IPS-NIHi11 (cell line): Measurements from ENCODE around the gene RNF215.
"Not testable (repeated sequence)": the region's sequence is repeated elsewhere in the genome, so short reads cannot be mapped to it uniquely, and the experiment has no call there.

ENCODE experiments used
- DNase-seq: peaks from one replicate; pipeline ENCODE4 v3.0.0; 2012; ENCODE audit warnings: mixed read lengths, low spot score

Gene RNF215

DNA sequence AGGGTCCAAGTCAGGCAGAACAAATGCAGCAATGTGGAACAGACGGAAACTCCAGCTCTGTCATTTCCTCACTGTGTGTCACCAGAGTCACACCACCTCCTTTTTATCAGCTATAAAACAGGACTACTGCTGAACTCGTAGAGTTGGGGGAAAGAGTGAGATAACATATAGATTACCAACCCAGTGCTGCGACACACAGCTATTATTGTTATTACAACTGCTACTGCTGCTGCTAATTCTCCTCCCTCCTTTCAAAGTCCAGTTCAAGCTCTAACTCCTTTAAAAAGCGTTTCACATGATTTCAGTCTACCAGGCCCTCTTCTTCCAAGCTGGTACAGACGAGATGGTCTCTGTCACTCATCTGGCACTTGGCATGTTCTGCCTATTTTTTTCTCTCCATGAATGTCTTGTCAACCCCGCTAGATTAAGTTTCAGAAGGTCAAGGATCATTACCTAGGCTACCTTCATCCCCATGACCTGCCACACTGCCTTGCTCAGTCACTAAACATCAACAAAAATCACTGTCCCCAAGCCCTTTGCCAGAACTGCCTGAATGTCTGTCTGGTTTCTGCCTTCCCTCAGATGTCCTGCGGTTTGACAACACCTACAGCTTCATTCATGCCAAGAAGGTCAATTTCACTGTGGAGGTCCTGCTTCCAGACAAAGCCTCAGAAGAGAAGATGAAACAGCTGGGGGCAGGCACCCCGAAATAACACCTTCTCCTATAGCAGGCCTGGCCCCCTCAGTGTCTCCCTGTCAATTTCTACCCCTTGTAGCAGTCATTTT is 34.7 kb upstream of the RNF215 start:
- no peak for DNase-seq

DNA sequence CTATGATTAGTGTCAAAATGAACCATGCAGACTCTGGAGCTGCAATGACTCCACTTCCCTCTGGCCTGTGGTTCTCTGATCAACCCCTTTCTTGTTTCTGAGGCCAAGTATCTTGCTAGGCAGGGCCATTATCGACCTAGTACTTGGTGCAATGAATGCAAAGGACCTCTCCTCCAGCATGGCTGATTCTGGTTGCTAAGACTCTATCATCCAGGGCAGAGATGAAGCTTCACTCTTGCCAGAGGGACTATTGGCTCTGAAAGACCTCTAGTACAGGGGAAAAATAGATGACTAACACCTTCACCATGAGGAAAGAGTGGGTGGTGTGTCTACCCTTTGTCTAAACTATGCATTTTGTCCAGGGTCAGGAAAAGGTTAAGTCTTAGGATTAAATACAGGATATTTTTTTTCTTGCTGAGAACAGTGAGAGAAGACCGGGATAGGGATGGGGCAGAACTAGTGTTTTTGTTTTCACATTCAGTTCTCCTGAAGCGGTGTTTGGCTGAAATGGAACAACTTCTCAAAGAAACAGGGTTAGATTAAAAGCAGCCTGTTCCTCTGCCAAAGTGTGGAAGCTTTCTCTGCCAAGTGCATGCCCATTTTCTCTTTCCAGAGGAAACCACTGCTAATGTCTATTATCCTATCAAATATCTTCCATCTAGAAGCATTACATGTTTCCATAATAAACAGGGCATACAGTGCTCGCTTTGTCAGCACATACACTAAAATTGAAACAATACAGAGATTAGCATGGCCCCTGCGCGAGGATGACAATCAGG is 33.3 kb upstream of the RNF215 start:
- no peak for DNase-seq

DNA sequence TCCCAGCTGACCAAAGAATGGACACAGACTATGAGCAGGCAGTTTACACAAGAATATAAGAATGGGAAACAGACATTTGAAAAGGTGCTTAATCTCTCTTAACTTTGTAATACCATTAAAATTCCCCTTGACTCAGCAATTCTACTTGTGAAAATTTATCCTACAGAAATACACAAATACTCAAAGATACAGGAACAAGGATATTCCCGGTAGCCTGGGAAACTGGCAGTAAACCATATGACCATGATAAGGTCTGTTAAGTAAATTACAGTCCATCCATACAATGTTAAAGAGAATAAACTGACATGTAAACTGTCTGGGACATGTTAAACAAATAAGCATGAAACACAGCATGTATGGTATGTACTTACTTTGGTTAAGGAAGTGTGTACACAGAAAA is 29.6 kb upstream of the RNF215 start:
- DNase-seq = no peak

DNA sequence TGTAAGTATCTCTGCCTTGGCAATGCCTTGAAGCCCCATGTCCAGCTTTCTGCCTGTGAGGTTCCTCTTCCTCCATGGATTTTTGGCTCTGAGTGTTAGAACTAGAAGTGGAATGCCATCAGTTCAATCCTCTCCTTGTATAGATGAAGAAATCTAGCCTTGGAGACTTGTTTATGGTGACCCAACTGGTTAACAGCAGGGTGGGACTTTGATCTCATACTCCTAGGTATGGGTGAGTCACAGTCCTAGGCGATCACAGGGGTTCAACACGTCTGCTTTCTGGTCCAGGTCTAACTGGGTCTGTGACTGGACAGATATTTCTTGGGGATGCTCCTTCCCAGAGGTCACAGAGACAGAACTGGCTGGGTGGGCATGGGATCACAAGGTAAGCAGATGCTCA is 29.2 kb upstream of the RNF215 start:
- DNase-seq = no peak

DNA sequence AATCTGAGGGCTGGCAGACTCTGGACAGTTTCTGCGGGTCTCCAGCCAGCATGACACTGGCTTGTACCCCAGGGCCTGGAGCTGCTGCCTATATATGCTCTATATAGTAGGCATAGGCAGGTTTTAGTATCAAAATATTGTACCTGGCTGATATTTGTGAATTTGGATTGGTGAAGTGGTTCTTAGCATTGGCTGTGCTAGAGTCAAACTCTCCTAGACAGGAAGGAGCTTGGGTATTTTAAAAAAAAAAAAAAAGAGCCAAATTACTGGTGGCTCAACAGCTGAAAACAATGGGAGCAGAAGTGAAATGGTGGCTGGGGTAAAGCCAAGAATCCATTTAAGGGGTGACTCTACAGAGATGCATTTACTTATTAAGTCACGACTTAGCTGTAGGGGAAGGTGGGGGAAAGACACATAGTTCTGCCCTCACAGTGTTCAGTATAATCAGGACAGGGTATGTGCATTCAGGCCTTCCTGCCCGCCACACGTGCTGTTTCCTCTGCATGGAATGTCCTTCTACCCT is 27.4 kb upstream of the RNF215 start:
- DNase-seq = no peak

DNA sequence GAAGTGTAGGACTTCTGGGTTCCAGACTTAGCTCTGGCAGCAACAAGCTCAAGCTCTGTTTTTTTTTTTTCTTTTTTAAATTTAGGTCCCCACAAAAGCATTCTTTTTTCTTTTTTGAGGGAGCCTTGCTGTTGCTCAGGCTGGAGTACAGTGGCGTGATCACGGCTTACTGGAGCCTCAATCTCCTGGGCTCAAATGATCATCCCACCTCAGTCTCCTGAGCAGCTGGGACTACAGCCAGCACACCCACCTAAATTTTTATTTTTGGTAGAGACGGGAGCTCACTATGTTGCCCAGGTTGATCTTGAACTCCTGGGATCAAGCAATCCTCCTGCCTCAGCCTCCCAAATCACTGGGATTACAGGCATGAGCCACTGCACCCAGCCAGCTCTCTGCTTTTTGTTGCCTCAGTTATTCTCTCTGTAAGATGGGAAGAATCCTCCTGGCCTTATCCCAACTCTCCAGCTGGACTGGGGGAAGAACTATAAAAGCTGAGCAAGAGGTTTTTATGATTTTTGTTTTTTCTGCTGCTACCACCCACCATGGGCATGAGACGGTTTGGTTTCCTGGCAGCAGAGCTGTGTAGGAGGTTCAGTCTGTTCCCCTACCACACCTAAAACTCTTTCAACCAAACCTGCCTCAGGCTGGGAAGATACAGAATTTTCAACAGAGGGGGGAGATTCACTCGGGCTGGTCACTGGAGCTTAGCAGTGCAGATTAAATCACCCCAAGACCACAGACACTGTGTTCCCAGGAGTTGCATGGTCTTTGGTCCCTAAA is 26.7 kb upstream of the RNF215 start:
- no peak for DNase-seq

DNA sequence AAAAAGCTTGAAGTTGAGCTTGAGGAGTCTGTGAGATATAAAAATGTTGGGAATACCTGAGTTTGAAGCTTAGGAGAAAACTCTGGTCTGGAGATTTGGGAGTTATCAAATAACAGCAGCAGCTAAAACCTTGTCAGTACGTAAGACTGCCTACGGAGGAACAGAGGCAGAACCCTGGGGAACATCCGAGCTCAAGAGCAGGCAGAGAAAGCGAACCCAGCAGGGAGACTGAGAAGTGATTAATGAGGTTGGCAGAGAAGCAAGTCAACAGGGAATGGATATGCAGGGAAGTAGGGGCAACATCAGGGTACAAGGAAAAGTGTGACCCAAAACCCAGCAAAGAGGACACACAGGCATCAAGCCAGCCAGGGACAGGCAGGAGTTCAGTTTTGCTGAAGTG is 25.8 kb upstream of the RNF215 start:
- DNase-seq = no peak

DNA sequence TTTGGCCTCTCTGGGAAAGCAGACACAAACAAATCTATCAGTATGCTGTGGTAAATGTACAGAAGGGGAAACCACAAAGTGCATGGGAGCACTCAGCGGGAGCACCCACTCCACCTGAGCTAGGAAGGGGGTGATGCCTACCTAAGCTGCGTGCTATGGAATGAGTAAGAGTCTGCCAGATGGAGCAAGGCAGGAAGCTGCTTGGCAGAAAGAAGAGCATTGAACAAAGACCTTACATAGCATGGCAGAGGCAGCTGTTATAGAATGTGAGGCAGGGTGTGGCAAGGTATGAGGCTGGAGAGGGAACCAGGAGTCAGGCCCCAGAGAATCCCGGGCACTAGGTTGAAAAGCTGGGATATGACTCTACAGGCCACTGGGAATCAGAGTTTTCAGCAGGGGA is 24.6 kb upstream of the RNF215 start:
- DNase-seq = no peak

DNA sequence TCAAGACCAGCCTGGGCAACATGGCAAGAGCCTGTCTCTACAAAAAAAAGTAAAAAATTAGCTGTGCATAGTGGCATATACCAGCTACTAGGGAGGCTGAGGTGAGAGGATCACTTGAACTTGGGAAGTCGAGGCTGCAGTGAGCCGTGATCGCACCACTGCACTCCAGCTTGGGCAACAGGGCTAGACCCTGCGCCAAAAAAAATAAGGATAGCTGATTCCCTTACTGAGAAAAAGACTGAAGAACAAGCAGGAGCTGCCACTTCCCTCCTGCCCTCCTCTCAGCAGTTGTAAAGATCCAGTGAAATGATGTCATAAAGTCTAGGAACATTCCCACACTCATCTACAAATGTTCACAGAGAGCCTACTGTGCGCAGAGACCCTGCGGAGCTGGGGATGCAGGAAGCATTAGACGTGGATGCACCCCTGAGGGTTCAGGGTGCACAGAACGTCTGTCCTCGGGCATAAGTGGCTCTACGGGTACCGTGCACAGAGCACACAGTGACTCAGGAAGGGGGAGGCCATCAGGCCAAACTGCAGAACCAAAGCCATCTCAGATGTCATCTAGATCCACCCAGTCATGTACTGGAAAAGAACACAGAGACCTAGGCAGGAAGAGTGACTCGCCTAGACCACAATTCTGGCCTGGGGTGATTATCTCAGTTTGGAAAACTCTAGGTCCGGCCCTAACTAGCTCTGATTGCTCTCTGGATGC is 21.3 kb upstream of the RNF215 start:
- DNase-seq = no peak

DNA sequence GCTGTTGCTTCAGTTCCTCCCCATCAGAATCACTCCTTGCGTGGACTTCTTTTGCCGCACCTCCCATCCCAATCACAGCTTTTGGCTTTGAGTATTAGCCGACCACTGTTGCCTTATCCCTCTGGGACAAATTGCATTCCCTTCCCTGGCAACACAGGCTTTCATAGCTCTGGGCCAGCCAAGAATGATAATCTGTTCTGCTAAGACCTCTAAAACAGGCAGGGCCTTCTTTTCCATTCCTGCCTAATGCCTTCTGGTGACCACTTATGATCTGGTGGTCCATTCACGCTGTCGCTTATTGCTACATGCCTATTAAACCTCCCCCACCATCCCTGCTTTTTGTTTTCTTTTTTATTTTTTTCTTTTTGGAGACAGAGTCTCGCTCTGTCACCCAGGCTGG is 19.2 kb upstream of the RNF215 start:
- DNase-seq = no peak

DNA sequence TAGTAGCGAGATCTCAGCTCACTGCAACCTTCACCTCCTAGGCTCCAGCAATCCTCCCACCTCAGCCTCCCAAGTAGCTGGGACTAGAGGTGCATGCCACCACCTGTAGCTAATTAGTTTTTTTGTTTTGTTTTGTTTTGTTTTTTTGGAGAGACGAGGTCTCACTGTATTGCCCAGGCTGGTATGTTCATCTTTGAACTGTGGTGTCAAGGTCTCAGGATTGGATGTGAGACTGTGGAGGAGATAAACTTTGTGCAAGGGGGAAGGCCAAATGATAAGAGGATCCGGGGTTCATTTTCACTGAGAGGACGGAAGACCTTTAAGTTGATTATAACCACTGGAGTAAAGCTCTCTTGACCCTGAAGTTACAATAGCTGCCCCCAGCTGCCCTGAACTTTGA is 18.5 kb upstream of the RNF215 start:
- DNase-seq = no peak

DNA sequence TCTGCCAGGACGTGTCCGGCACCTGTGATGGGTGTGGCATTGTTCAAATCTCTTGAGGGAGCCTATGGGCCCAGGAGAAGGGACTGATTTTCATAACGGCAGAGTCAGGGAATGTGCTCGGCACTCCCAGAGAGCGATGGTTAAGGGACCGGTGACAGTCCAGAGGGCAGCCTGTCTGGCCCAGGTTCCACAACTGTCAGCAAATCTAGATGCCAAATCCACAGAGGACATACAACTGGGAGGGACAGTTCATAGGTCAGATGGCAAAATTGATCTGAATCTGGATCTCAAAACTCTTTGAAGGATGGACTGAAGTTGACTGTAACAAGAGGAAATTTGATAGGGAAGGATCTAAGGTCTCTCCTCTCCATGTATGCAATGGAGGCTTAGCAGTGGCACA is 17.1 kb upstream of the RNF215 start:
- no peak for DNase-seq

DNA sequence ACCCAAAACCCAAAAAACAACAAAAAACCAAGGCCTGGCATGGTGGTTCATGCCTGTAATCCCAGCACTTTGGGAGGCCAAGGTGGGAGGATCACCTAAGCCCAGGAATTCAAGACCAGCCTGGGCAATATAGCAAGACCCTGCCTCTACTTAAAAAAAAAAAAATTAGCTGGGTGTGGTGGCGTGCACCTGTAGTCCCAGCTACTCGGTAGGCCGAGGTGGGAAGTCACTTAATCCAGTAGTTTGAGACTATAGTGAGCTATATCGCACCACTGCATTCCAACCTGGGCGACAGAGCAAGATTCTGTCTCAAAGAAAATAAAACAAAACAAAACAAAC is 15.5 kb upstream of the RNF215 start:
- DNase-seq = not testable (repeated sequence)

DNA sequence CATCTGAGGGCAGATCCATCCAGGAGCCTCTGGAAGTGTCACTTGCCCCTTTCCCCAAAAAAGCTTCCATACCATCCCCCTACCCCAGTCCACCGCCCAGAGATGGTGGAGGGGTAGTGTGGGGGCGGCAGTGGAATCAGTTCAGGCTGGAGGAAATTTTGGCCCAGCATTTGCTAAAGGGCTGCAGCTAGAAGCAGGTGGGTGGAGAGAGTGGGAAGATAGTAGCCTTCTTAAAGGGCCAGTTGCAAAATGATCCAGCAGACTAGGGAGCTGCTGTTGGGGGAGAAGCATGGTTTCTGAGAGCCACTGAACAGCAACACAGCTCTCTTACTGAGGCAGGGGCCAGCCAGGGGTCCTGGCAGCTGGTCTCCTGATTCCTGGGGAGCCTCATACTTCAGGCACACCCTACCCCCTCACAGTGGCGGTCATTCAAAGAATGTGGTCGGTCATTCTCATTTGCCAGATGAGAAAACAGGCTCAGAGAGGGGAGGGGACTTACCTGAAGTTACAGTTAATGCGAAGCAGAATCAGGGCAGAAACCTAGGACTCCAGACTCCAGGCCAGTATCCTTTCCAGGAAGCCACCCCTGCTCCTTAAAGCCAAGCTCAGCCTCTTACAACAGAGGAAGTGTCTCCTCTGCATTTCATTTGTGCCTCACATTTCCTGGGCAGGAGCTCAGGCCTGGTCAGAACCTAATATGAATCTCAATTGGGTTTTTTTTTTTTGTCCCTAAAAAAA is 15.0 kb upstream of the RNF215 start:
- DNase-seq = peak; percentile 54

DNA sequence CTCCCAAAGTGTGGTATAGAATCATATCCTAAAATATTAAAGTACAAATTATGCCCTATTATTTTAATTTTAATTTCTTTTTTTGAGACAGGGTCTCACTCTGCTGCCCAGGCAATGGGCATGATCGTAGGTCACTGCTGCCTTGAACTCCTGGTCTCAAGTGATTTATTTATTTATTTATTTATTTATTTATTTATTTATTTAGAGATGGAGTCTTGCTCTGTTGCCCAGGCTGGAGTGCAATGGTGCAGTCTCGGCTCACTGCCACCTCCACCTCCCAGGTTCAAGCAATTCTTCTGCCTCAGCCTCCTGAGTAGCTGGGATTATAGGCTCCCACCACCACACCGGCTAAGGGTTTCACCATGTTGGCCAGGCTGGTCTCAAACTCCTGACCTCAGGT is 13.8 kb upstream of the RNF215 start:
- not testable (repeated sequence) for DNase-seq

DNA sequence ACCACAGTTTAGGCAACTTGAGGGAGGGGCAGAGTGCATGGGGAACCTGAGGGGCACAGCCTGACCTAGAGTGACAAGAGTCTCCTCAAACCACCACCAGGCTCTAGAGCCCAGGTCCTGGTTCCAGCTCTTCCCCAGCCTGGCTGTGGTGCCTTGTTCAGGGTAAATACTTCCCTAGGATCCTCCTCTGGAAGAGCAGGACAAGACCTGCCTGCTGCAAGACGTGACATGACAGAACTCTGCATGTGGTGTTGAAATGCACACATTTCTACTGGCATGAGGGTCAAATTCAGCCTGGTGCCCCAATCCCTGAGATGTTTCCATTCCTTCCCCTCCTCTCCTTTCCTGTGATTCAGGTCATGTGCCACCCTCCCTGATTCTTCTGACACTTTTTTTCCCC is 12.9 kb upstream of the RNF215 start:
- DNase-seq = no peak

DNA sequence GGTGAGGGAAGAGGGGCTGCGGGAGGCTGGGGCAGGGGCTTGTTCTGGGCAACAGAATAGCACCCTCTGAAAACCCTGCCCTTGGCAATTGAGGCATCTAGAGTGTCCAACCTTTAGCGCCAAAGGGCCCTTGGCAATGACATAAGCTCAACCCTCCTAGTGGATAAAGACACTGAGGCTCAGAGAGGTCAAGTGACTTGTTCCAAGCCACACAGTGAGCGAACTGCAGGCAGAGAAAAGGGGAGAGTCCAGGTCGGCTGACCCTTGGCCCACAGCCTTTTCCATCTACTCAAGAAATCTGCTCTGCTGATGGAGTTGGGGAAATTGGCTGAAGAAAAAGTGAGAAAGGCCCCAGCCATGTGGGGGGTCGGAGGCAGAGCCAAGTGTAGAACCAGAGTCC is 12.5 kb upstream of the RNF215 start:
- no peak for DNase-seq

DNA sequence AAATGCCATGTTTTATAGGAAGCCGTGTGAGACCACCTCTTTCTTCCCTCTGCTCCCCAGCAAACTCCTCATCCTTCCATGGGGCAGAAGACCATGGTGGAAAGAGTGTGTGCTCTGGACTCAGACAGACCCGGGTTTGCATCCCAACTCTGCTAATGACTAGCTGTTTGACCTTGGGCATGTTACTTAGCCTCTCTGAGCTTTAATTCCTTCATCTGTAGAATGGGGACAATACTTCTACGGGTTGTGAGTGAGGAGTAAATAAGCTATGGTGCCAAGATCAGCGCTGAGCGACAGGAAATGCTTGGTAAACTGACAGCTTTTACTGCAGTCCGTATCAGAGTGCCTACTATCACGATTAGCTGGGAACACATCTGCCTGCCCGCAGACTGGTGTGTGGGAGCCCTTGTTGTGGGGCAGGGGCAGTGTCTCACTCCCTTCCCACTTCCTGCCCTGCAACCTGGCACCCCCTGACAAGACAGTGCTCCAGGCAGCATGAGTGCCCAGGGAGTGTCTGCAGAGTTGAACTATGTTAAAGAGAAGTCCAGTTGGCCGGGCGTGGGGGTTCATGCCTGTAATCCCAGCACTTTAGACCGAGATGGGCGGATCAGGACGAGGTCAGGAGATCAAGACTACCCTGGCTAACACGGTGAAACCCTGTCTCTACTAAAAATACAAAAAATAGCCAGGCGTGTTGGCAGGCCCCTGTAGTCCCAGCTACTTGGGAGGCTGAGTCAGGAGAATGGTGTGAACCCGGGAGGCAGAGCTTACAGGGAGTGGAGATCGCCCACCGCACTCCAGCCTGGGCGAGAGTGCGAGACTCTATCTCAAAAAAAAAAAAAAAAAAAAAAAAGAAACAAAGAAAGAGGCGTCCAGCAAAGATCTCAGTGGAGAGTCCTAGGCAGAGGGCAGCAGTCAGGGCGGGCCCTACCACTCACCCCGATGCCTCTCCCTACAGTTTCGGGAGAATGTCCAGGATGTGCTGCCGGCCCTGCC is 11.8 kb upstream of the RNF215 start:
- DNase-seq = no peak

DNA sequence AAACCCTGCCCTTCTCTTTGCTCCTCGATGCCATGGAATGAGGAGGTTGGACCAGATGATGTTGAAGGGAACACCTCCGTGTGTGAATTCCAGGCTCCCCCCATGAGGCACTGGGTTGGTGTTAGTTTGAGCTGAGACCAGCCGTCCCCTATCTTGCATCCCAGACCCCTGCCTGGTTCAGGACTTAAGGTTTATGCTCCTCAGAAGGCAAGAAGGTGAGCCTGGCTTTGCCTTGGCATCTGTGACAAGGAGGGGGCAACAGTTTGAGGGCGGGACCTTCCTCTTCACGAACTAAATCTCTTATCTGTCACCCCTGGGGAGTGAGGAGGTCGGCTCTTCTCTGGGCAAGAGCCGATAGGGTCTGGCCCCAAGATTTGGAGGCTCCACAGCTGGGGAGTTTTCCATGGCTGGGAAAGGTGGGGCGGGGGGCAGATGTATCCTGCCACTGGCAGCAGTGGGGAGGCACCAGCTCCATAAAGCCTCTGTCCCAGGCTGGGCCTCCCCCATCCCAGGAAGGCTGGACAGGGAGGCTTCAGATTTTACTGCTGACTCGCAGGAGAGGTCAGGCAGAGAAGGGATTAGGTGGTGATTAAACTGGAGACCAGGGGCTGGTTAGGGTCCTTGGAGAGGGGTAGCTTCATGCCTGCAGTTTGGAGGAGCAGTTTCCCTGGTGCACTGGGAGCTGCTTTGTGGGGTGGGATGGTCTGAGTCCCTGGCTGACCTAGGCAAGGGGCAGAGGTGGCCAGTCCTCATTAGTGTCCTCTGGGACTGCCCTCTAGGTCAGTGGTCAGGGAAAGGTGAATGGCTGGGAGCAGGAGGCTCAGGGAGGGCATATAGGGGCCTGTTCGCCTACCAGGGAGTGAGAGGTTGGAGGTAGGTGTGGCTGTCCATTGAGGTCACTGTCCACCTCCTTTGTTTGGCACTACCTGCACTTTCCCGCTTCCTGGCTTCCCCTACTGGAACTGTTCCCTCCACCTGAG is 10.7 kb upstream of the RNF215 start:
- DNase-seq = no peak
